ENCODE data around the gene JPT1.

Gene JPT1

GRCh38 chr17:75124819-75125162 is 29.5 kb downstream of the JPT1 start:
- Histone ChIP-seq H3K4me3 (ENCODE audit: low read depth, low read length) (no peak overlapping the region), H3K36me3 (ENCODE audit: control insufficient read depth in 2 of 2, insufficient read depth in 1 of 2, low read length in 2 of 2) (peaks cover 3 to 47% of the 10 kb centered on the region in 2 experiments; a peak in 2 of 3 replicates), H3K4me1 (ENCODE audit: control insufficient read depth, insufficient read depth, low read length) (0 out of 2 replicates have a peak, but pooled peaks cover 4% of the 10 kb centered on the region), H3K9me3 (ENCODE audit: control insufficient read depth, insufficient read depth, low read depth, low read length) (no peaks in the 10 kb centered on the region), H3K27ac (ENCODE audit: extremely low read depth, low read depth, low read length) (peak overlapping the region; percentile 32; the same call in 1 of the 2 replicates)
- TF ChIP-seq ZNF394 (tag by site-specific recombination; IDR thresholded peaks at IDR 0.05; ENCODE audit: borderline replicate concordance) (no peak), ZNF19 (tag by site-specific recombination; IDR thresholded peaks at IDR 0.05; ENCODE audit: low read depth) (no peak), PRDM10 (tag by site-specific recombination; IDR thresholded peaks at IDR 0.05) (peak; percentile 56; the same call in 1 of the 2 replicates), ZNF341 (tag by site-specific recombination; IDR thresholded peaks at IDR 0.05; ENCODE audit: low read depth) (no peak)
- TF ChIP-seq, protein P1, sequence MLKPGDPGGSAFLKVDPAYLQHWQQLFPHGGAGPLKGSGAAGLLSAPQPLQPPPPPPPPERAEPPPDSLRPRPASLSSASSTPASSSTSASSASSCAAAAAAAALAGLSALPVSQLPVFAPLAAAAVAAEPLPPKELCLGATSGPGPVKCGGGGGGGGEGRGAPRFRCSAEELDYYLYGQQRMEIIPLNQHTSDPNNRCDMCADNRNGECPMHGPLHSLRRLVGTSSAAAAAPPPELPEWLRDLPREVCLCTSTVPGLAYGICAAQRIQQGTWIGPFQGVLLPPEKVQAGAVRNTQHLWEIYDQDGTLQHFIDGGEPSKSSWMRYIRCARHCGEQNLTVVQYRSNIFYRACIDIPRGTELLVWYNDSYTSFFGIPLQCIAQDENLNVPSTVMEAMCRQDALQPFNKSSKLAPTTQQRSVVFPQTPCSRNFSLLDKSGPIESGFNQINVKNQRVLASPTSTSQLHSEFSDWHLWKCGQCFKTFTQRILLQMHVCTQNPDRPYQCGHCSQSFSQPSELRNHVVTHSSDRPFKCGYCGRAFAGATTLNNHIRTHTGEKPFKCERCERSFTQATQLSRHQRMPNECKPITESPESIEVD (tag by site-specific recombination; IDR thresholded peaks at IDR 0.05) = no peak
- TF ChIP-seq, protein P2, sequence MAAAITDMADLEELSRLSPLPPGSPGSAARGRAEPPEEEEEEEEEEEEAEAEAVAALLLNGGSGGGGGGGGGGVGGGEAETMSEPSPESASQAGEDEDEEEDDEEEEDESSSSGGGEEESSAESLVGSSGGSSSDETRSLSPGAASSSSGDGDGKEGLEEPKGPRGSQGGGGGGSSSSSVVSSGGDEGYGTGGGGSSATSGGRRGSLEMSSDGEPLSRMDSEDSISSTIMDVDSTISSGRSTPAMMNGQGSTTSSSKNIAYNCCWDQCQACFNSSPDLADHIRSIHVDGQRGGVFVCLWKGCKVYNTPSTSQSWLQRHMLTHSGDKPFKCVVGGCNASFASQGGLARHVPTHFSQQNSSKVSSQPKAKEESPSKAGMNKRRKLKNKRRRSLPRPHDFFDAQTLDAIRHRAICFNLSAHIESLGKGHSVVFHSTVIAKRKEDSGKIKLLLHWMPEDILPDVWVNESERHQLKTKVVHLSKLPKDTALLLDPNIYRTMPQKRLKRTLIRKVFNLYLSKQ (tag by site-specific recombination; IDR thresholded peaks at IDR 0.05; ENCODE audit: borderline replicate concordance) = no peak
- CTCF ChIA-PET = interaction anchor here (0.6 to 6.0 kb wide), 5 partner anchors 9 to 94 kb away, joined by 3 to 77 read pairs (median 3); no protein-coding TSS in a partner anchor
- POLR2A ChIA-PET = interaction anchor here (0.6 to 3.2 kb wide), 14 partner anchors 8 to 164 kb away, joined by 3 to 21 read pairs (median 4); partner anchors contain the start of genes ARMC7, ATP5PD, GGA3 and HID1

DNA sequence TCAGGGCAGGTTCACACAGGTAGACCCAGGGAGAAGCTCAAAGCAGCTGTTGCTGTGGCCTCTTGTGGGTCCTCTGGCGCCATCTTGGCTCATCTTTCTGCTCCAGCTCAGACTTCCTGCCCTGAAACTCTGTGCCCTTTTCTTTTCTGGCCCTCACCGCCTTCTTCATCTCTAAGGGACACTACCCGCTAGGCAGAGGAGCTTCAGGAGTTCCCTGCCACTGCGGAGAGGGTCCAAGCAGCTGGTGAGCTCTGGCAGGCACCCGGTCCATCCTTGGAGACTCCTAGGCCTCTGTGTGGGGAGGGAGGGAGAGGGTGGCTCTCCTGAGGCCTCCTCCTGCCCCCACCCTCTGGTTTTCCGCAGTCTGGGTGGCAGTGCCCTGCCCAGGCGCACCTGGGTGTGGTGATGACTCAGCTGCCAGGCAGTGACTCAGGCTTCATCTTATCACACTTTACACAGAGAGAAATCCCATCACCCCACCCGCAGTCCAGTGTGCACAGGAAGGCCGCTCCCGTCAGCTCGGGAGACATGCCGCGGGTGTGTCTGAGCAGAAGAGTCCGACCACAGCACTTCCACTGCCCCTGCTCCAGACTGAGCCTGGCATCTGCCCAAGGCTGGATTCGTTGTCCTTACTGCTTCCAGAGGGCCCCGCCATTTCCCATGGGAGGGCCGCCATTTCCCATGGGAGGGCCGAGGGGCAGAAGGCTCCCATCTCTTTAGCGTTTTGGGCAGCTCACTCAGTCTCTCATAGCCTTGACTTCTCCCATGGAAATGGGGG is 30.1 kb downstream of the JPT1 start:
- Histone ChIP-seq H3K4me1 (ENCODE audit: control insufficient read depth, insufficient read depth, low read length) (0 out of 2 replicates have a peak, but pooled peaks cover 4% of the 10 kb centered on the region), H3K36me3 (ENCODE audit: control insufficient read depth in 2 of 2, insufficient read depth in 1 of 2, low read length in 2 of 2) (peaks cover 3 to 42% of the 10 kb centered on the region in 2 experiments; a peak in 2 of 3 replicates), H3K27ac (ENCODE audit: extremely low read depth, low read depth, low read length) (peak overlapping the region; percentile 32; the same call in 1 of the 2 replicates), H3K9me3 (ENCODE audit: control insufficient read depth, insufficient read depth, low read depth, low read length) (no peaks in the 10 kb centered on the region), H3K4me3 (ENCODE audit: low read depth, low read length) (no peak overlapping the region)
- CTCF ChIA-PET = interaction anchor here (0.6 to 6.0 kb wide), 11 partner anchors 7 to 146 kb away, joined by 3 to 77 read pairs (median 3); partner anchors contain the start of gene NT5C
- POLR2A ChIA-PET = interaction anchor here (0.6 to 3.2 kb wide), 15 partner anchors 8 to 165 kb away, joined by 3 to 21 read pairs (median 4); partner anchors contain the start of genes ARMC7, ATP5PD, GGA3 and HID1
- TF ChIP-seq PRDM10 (tag by site-specific recombination; IDR thresholded peaks at IDR 0.05) (peak; percentile 73), PATZ1 (tag by site-specific recombination; IDR thresholded peaks at IDR 0.05) (peak; percentile 52), ZNF169 (tag by site-specific recombination; IDR thresholded peaks at IDR 0.05) (no peak), ZNF433 (tag by site-specific recombination; IDR thresholded peaks at IDR 0.05; ENCODE audit: low read depth) (no peak), KLF16 (tag by site-specific recombination; IDR thresholded peaks at IDR 0.05) (no peak), KLF17 (tag by site-specific recombination; IDR thresholded peaks at IDR 0.05) (peak; percentile 98), ZFP41 (tag by site-specific recombination; IDR thresholded peaks at IDR 0.05; ENCODE audit: borderline replicate concordance) (no peak), ZNF223 (tag by site-specific recombination; IDR thresholded peaks at IDR 0.05) (no peak), IKZF3 (tag by site-specific recombination; IDR thresholded peaks at IDR 0.05) (0 out of 2 replicates have a peak, but pooled peaks have one; percentile 34)
- TF ChIP-seq, protein P3, sequence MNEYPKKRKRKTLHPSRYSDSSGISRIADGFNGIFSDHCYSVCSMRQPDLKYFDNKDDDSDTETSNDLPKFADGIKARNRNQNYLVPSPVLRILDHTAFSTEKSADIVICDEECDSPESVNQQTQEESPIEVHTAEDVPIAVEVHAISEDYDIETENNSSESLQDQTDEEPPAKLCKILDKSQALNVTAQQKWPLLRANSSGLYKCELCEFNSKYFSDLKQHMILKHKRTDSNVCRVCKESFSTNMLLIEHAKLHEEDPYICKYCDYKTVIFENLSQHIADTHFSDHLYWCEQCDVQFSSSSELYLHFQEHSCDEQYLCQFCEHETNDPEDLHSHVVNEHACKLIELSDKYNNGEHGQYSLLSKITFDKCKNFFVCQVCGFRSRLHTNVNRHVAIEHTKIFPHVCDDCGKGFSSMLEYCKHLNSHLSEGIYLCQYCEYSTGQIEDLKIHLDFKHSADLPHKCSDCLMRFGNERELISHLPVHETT (tag by site-specific recombination; IDR thresholded peaks at IDR 0.05) = 0 out of 2 replicates have a peak, but pooled peaks have one; percentile 21

All from HEK293 (cell line).